ENCODE measurements around the gene SPATA18.
"Not testable (repeated sequence)": the region's sequence is repeated elsewhere in the genome, so short reads cannot be mapped to it uniquely, and the experiment has no call there.

Gene SPATA18

DNA sequence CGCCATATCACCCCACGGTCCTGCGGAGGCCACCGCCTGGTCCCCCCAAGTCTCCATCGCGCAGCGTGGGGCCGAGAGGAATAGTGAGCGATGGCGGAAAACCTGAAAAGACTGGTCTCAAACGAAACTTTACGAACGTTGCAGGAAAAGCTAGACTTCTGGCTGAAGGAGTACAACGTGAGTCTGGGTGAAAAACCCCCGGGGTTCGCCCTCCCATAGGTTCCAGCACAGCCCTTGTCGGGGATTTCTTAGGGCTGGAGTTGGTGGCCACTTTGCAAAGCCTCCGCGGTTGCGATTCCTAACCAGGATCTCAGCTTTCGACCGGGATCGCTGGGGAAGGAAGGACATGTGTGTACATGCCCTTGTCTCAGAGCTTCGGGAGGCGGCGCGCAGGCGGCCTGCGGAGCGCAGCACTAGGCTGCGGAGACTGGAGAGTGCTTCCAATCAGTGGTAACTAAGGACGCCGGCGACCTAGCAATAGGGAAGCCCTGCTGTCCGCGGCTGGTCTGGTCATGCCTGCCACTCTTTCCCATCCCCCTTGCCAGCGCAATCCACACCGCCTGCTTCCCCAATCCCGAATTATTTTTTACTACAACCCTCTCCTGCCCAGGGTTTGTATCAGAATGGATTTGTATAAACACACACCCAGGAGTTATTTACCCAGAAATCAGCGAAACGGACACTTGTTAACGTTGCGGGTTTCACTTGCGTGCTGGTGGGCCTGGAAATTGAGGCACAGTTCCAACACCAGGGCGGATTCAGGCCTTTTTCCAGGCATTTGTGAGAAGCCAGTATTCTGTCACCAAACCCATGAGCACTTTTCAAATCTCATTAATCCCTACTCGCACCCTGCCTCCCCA lies 741 bp downstream of the SPATA18 start:
- no peak for DNase-seq (ENCODE audit: low read depth)

DNA sequence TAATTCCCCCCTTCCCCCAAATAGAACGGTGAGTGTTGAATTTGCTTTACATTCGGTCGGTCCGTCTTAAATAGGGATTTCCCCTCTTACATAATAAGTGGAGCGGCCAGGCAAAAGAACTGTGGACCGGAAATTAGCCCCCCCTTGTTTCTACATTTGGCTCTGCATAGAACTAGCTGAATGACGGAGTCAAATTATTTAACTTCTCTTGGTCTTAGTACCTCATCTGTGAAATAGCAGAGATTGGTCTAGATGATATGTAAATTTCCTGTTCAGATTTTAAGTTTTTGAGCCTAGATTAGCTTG lies 1.3 kb downstream of the SPATA18 start:
- DNase-seq (ENCODE audit: low read depth): no peak

DNA sequence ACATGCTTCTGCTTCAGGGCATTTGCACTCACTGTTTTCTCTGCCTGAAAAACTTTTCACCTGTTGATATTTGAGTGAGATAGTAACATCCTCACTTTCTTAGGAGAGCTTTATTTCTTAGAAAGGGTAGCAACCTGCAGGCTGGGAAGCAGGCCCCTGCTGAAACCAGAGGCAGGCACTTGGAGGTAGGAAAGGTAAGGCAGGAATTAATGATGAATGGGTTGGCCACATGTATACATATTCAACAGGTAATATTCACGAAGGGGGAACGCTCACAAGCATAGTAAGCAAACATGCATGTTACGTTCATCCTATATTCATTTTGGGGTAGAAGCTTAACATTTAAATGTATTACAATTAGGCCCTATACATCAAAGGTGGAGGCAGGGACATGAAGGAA lies 3.1 kb downstream of the SPATA18 start:
- DNase-seq (ENCODE audit: low read depth): no peak

DNA sequence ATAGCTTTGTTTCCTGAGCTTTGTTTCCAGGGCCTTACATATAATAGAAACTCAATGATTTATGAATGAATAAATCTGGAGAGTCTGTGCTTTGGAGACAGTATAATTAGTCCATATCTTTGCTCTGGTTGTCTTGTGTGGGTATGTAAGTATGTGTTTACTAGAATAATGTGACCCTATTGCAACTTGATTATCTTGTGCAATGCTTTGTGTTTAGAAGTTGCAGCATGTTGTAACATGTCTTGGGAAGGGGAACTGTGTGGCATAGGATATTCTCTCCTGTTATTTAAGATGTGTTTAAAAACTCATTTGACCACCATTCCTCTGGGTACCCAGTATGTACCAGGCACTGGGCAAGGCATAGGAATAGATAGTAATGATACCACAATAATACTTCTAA lies 6.1 kb downstream of the SPATA18 start:
- DNase-seq (ENCODE audit: low read depth): no peak

DNA sequence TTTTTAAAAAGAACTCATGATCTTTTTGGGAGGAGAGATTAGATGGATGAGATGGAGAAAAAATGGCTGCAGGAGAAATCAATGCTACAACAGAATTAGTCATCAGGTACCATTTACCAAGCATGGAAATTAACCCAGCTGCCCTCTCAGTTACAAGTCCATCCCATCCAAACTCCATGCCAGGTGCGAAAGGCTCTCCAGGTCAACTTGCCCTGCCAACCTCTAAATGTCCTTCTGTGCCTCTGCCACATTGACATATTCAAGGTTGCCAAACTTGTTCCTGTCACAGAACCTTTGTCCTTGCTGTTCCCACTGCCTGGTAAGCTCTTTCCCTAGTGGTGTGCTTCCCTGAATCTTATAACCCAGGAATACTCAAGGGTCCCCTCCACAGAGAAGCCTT lies 7.2 kb downstream of the SPATA18 start:
- DNase-seq (ENCODE audit: low read depth): no peak

DNA sequence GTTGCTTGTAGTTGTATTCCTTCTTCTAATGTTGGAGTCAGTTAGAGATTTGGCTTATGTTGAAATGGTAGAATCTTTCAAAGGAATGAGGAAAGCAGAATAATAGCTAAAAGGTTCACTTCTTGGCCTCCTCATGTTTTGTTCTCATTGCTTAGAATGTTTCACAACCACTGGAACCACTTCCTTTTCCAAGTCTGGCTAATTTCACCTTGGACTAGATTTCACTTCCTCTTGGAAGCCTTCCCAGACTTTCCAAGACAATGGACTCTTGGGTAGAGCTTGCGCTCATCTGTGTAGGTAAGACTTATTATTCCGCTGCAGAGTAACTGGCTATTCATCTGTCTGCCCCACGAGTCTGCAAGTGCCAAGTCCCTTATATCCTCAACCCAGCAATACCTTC lies 8.3 kb downstream of the SPATA18 start:
- no peak for DNase-seq (ENCODE audit: low read depth)

DNA sequence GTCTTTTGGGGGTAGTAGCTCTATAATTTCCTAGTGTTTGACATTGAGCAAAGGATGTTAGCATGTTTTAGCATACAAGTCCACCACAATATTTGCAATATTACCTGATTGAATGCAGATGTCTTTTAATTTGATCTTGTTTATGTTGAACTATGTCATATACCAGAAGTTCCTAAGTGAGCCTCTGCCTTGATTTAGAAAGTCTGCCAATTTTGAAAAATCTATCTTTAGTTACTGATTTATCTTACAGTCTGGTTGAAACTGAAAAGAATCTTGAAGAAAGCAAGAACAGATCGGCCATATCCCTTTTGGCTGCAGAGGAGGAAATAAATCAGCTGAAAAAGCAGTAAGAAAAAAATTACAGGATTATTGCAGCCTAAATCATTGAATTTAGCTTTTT lies 18.5 kb downstream of the SPATA18 start:
- DNase-seq (ENCODE audit: low read depth): no peak

DNA sequence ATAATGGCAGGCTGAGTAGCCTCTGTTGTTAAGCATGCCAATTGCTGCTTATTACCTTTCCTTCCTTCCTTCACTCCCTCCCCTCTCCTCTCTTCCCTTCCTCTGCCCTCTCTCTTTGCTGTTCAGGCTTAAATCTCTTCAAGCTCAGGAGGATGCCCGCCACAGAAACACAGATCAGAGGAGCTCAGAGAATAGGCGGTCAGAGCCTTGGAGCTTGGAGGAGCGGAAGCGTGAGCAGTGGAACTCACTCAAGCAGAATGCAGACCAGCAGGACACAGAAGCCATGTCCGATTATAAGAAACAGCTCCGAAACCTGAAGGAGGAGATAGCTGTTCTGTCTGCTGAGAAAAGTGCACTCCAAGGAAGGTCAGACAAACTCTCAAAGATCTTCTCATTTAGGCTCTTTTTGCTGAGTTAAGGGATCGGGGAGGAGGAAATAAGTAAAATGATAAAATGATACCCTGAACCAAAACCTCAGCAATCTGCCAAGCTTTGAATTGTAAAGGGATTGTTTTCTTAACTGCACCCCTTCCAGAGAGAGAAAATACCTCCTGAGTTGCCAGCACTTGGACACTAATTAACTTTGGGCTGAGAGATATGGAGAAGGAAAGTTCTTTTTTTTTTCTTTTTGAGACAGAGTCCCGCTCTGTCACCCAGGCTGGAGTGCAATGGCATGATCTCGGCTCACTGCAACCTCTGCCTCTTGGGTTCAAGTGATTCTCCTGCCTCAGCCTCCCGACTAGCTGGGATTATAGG lies 20.9 kb downstream of the SPATA18 start:
- DNase-seq (ENCODE audit: low read depth): no peak

DNA sequence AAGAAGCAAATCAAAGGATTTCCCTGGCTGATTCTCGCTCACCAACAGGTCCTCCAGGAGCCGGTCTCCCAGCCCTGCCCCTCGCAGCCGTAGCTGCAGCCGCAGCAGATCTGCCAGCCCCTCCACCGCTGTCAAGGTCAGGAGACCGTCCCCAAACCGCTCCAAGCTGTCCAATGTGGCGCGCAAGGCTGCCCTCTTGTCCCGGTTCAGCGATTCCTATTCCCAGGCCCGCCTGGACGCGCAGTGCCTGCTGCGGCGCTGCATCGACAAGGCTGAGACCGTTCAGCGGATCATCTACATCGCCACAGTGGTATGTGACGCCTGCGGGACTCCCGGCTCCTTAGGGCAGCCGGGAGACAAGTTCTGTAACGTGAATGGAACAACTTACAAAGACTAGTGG lies 25.6 kb downstream of the SPATA18 start:
- no peak for DNase-seq (ENCODE audit: low read depth)

DNA sequence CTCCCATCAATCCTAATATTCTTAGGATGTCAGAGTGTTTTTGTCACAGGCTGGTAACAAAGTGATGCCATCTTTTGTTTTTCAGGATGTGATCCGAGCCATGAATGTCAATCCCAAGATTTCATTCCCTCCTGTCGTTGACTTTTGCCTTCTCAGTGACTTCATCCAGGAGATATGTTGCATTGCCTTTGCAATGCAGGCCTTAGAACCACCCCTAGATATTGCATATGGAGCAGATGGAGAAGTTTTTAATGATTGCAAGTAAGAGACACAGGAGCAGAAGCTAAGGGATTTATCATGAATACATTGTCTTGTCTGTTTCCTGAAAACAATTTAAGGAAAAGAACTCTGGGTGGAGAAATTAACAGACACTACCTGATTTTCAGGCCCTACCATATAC lies 28.6 kb downstream of the SPATA18 start:
- DNase-seq (ENCODE audit: low read depth): no peak

DNA sequence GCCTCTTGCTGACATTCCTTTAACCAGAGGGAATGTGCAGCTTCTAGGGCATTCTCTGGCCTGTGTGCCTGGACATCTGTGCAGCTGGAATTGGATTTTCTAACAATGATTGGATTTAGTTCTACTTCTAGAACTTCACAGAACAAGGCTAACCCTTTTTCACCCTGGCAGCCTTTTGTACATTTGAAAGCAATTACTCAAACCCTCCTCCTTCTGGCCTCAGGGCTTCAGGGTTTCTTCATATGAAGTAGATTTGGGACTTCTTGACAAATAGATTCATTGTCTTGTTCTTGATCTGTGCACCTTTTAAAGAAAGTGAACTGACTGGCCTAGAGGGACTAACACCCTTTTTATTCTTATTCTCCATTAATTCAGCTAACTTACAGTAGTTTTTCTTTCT lies 30.1 kb downstream of the SPATA18 start:
- no peak for DNase-seq (ENCODE audit: low read depth)

DNA sequence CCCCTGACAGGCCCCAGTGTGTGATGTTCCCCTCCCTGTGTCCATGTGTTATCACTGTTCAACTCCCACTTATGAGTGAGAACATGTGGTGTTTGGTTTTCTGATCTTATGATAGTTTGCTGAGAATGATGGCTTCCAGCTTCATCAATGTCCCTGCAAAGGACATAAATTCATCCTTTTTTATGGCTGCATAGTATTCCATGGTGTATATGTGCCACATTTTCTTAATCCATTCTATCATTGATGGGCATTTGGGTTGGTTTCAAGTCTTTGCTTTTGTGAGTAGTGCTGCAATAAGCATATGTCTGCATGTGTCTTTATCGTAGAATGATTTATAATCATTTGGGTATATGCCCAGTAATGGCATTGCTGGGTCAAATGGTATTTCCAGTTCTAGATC lies 35.3 kb downstream of the SPATA18 start:
- DNase-seq (ENCODE audit: low read depth): not testable (repeated sequence)

DNA sequence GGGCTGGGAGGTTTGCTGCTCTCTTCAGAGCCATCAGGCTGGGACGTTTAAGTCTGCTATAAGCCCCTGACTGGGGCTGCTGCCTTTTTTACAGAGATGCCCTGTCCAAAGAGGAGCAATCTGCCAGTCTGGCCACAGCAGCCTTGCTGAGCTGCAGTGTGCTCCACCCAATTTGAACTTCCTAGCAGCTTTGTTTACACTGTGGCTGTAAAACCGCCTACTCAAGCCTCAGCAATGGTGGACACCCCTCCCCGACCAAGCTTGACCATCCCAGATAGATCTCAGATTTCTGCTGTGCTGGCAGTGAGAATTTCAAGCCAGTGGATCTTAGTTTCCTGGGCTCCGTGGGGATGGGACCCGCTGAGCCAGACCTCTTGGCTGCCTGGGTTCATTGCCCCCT lies 40.7 kb downstream of the SPATA18 start:
- no peak for DNase-seq (ENCODE audit: low read depth)

DNA sequence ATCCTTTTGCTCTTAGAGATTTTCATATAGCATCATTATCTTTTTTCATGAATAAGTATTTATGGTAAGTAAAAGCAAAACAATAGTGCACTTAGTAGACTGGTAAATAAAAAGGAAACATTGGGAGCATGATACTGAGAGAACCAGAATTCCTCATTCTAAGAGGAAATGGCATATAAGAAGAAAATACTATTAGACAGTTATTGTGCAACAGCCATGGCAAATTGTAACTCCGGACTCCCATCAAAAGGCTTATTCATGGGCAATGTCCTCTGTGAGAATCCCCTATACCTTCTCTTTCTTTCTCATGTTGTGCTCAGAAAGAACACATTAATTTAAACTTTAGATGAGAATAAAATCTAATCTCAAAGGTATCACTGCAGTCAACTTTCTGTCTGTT lies 42.4 kb downstream of the SPATA18 start:
- no peak for DNase-seq (ENCODE audit: low read depth)

DNA sequence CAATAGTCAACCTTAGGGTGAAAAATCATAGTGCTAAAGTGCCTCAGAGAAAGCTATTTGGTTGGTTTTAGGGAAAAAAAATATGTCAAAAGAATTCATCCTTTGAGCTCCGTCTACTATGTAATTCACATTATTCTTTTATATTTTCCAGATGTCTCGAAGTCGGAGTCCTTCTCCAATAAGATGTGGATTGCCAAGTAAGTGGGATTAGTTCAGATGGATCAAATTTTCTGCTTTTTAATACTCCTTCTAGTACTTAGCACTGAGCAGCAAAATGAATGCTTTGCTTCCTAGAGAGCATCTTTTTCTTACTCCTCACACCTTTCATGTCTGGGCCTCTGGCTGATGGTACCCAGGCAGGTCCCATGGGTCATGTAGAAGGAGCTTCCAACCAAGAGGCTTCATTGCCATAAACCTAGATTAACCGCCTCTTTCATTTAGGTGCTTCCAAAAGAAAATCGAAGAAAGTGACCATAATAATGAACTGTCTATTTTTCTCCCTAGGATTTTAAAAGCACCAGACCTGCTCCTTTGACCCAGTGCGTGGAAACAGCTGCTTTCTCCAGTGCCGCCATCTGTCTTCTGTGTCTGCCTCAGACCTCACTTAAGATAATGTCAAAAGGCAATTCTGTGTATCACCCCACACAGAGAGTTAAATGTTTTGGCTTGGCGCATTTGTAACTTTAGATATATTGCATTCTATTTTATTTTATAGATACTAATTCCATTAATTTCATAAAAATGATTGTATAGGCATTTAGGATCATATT lies 43.5 kb downstream of the SPATA18 start:
- no peak for DNase-seq (ENCODE audit: low read depth)

DNA sequence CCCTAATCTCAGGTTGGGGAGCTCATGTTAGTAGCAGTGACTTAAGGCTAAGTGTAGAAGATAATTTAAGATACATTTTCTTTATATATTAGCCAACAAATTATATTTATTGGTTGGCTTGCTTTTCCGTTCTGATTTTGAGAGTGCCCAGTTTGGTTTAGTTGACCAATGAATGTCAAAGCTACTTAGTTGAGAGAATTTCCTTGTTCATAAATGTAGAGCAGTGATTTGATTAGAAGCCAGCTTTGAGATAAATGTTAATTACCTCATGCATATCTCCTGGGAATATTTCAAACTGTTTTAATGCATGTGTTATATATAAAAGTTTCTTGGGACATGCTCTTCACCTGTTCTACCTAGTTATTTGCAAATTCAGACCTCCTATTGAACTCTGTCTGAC lies 44.3 kb downstream of the SPATA18 start:
- no peak for DNase-seq (ENCODE audit: low read depth)

DNA sequence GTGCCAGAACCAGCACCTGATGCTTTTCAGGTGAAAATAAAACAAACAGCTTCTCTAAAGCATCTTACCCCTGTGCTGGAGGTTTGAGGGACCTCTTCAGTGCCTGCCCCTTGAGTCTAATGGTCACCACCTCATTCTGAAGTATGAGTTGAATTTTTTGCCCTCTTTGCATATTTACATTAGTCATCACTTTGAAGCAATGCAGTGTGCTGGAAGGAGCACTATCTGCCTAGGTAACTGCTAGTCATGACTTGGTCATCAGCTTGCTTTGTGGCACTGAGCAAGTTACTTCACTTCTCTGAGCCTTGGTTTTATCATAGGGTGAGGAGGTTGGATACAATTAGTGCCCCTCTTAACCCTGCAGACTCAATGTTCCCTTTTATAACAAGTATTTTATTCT lies 44.9 kb downstream of the SPATA18 start:
- no peak for DNase-seq (ENCODE audit: low read depth)

DNA sequence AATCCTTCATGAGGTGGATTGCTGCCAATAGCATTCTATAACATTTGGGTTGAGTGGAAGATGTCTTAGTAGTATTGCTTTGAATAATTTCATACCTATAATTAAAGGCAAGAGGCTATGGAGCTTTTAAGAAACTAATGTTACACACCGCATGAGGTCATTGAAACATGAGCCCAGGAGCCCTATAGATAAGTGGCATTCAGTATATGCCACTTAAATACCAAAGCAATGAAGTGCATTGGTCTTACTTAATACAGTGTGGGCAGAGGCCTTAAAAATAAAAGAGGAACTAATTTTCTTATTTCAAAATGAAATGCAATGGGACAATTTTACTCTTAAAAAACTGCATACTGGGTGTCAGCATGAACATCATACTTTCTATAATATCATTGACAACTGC lies 47.5 kb downstream of the SPATA18 start:
- DNase-seq (ENCODE audit: low read depth): no peak

DNA sequence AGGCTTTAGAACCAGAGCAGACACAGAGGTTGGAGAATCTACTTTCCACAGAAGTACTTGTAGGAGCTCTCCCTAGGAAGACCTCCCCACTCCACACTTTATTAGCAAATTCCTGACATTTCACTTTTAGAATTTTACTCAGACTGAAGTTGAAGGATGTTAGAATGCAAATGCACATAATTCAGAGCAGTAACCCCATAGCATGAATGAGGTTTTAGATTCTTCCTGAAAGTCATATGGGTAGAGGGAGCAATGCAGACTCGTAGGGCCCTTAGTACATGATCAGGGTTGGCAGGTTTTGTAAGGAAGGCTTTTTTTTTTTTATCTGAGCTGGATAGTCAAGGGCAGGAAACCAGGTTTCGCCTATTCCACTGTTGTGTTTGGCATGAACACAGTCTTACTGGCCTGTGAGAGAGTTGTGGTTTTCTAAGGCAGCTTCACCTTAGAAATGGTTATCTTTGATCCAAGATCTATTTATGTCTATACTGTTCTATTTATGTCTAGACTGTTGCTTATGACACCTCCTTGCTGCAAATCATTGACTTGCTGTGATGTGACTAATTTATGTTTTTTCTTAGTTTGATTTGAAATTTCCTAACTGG lies 48.9 kb downstream of the SPATA18 start:
- no peak for DNase-seq (ENCODE audit: low read depth)

DNA sequence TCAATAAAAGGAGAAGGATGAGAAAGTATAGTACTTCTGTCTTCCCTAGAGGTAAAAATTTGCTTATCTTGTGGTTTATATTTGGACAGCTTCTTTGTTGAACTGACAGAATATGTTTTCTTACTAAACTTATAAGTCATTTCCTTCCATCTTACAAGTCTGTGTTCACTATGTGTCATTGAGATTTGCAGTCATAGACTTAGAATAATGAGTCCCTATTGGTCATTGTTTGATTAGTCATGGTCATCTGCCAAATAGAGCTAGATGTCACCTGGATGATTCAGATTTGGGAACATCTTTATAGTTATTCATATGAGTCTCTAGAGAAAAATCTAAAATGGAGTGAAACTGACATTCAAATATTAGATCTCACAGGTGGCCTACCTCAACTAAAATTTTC lies 51.5 kb downstream of the SPATA18 start:
- no peak for DNase-seq (ENCODE audit: low read depth)

DNA sequence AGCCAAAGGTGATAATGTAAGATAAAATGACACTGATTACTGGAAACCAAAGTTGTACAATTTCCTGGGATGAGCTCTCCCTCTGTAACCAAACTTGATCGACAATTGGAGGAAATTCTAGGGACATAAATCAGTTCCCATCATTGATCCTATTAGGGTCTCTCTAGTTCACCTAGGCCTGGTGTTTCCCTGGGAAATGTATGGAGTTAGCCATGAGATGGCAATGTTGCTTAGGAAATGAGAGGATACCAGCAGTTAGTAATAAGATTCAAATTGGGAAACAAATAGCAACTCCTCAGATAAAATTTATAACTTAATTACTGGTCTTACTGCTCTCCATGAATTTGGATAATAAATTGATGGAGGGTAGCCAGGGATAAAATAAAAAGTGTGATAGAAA lies 52.2 kb downstream of the SPATA18 start:
- DNase-seq (ENCODE audit: low read depth): no peak

DNA sequence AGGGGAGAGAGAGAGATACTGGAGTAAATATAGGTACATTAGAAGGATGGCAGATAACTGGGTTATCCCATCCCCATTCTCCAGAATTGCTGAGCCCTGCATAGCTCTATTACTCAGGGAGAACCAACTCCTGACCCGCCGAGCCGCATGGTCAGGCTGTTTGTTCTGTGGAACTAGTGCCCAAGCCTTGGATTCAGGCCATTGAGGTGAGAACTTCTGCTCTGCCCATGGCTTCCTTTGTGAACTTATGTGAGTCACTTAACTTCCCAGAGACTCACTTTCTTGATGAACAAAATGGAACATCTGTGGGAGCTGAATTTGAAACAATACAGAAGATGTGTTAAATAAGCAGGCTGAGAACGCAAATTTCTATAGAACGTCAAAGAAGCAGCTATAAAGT lies 54.2 kb downstream of the SPATA18 start:
- DNase-seq (ENCODE audit: low read depth): no peak

DNA sequence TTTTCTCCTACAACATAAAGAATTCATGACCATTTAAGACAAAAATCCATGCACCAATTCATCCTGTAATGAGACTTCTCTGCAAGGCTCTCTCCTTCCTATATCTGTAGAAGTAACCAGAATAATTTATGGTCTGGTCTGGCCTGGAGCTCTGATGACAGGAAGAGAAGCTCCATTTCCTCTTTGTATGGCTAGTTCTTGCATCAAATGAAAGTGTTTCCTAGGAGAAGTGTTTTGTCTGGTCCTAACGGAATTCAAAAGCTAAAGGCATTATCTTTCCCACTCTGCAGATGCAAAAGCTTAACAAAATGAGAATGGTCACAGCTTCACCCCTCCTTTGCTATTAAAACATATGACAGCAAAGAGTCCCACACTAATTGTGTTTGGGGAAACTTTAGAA lies 55.1 kb downstream of the SPATA18 start:
- DNase-seq (ENCODE audit: low read depth): no peak
